HepG2 (cell line): ENCODE data around the gene HOXA10. TPM values are rescaled to one million over a fixed set of nuclear protein-coding genes. Genes with fewer than 3 reads are reported as not detected.
A peak's percentile ranks its signal among the peaks of the same experiment; 100 is the strongest.

Experiments used
- ATAC-seq: fragments of 200-7000 bp; cut with Tn5 transposase; 3 replicates; pipeline ENCODE4 v1.9.1; 2020; ENCODE audit warnings: mild to moderate bottlenecking, moderate library complexity
- BruUV-seq: library from RNA; stranded (reverse); fragments of 400-500 nt; replicated peaks from 2 replicates; lab custom pipeline; 2021; lab: Mats Ljungman, UMichigan
- CTCF ChIA-PET: fragments of 300-600 bp; formaldehyde crosslinking; extraction: SDS; loops from one replicate; lab custom pipeline; 2021; ENCODE audit warnings: low total read pairs, inconsistent platforms, low intra/inter-chr PET ratio; lab: Yijun Ruan, JAX
- POLR2A ChIA-PET: fragments of 350-600 bp; sonication (Branson Sonifier 250); formaldehyde crosslinking; loops from one replicate; lab custom pipeline; 2020; ENCODE audit warnings: antibody characterized with exemption, inconsistent platforms; lab: Yijun Ruan, JAX
- DNase-seq: peaks from one replicate; pipeline ENCODE4 v3.0.0-alpha.2; 2015; ENCODE audit warnings: low spot score
- FAIRE-seq: peaks from 3 replicates; lab custom pipeline; 2011; peaks lifted over from hg19 to GRCh38; lab: Jason Lieb, UNC
- H2AFZ ChIP-seq: one replicate; pipeline ENCODE4 v1.6.1; 2011; ENCODE audit warnings: low read length, inconsistent platforms
- H3K27ac ChIP-seq: fragments of 300-600 bp; 3 replicates; pipeline ENCODE4 v1.8.0; 2011; ENCODE audit warnings: mixed run types, mild to moderate bottlenecking, mixed read lengths, low read length, inconsistent platforms; ENCODE audit not compliant: insufficient read depth; ENCODE audit errors: extremely low read length
- H3K27me3 ChIP-seq, 2 experiments: fragments of 200-600 bp in 1 of 2; 2 replicates in 1 of 2; 3 replicates in 1 of 2; pipeline versions ENCODE4 v1.6.0 to v1.8.0; 2011; ENCODE audit warnings: low read length in 2 of 2, mild to moderate bottlenecking in 2 of 2, moderate library complexity in 2 of 2, inconsistent platforms in 1 of 2; ENCODE audit not compliant: insufficient read depth in 2 of 2, control insufficient read depth in 1 of 2
- H3K36me3 ChIP-seq, 2 experiments: fragments of 200-600 bp in 1 of 2; replicated peaks in 1 of 2; 2 replicates in 1 of 2; 3 replicates in 1 of 2; pipeline versions ENCODE4 v1.5.1 to v1.8.0; 2011; ENCODE audit warnings: low read length in 2 of 2, inconsistent platforms in 1 of 2; ENCODE audit not compliant: insufficient read depth in 2 of 2, control insufficient read depth in 1 of 2
- H3K4me1 ChIP-seq: 2 replicates; pipeline ENCODE4 v1.5.1; 2012; ENCODE audit warnings: low read length, inconsistent platforms; ENCODE audit not compliant: insufficient read depth
- H3K4me2 ChIP-seq: 2 replicates; pipeline ENCODE4 v1.6.0; 2011; ENCODE audit warnings: low read depth, low read length, inconsistent platforms
- H3K4me3 ChIP-seq, 3 experiments: fragments of 200-600 bp in 1 of 3; sonication (generic), shearing (Covaris generic) in 1 of 3; replicated peaks in 1 of 3; 2 replicates each; pipeline ENCODE4 v1.5.1; 2011 to 2016; ENCODE audit warnings: low read length in 3 of 3, inconsistent platforms in 2 of 3, low read depth in 2 of 3, mild to moderate bottlenecking in 2 of 3, control low read depth in 1 of 3, mixed read lengths in 1 of 3; ENCODE audit not compliant: insufficient read depth in 1 of 3
- H3K79me2 ChIP-seq: one replicate; pipeline ENCODE4 v1.6.1; 2011; ENCODE audit warnings: low read length, inconsistent platforms; ENCODE audit not compliant: insufficient read depth
- H3K9ac ChIP-seq: 2 replicates; pipeline ENCODE4 v1.6.0; 2011; ENCODE audit warnings: mild to moderate bottlenecking, low read depth, low read length, inconsistent platforms; ENCODE audit not compliant: insufficient read depth
- H3K9me3 ChIP-seq: 2 replicates; pipeline ENCODE4 v1.5.1; 2012; ENCODE audit warnings: mild to moderate bottlenecking, low read length
- H4K20me1 ChIP-seq: 2 replicates; pipeline ENCODE4 v1.6.0; 2011; ENCODE audit warnings: inconsistent platforms, mild to moderate bottlenecking, low read length, moderate library complexity; ENCODE audit not compliant: insufficient read depth
- GTF2F1 ChIP-seq: fragments of 150-350 bp; IDR thresholded peaks from 2 replicates; pipeline ENCODE4 v1.6.1; 2014; ENCODE audit warnings: low read length
- HNF1B ChIP-seq: sonication (generic); formaldehyde crosslinking; IDR thresholded peaks from 2 replicates; pipeline ENCODE4 v1.5.1; 2020; ENCODE audit warnings: mild to moderate bottlenecking, moderate library complexity, missing genetic modification reagents
- HOXA7 ChIP-seq: sonication (generic); formaldehyde crosslinking; IDR thresholded peaks from 2 replicates; pipeline ENCODE4 v1.8.1; 2022; ENCODE audit warnings: mild to moderate bottlenecking, missing genetic modification reagents, moderate library complexity
- PHB2 ChIP-seq: fragments of 450-650 bp; IDR thresholded peaks from 2 replicates; pipeline ENCODE4 v1.6.1; 2018; ENCODE audit not compliant: partially characterized antibody
- TCF7 ChIP-seq: sonication (generic); IDR thresholded peaks from 2 replicates; pipeline ENCODE4 v1.6.1; 2016; ENCODE audit warnings: antibody characterized with exemption, low read depth
- ZBTB38 ChIP-seq: sonication (generic); formaldehyde crosslinking; IDR thresholded peaks from 2 replicates; pipeline ENCODE4 v1.5.1; 2020; ENCODE audit warnings: mild to moderate bottlenecking, missing genetic modification reagents
- ZBTB7A ChIP-seq: sonication (generic); formaldehyde crosslinking; IDR thresholded peaks from 2 replicates; pipeline ENCODE4 v1.8.0; 2022; ENCODE audit warnings: mild to moderate bottlenecking, missing genetic modification reagents
- ZNF235 ChIP-seq: sonication (generic); formaldehyde crosslinking; IDR thresholded peaks from 2 replicates; pipeline ENCODE4 v1.8.1; 2023; ENCODE audit warnings: mild to moderate bottlenecking, missing genetic modification reagents, borderline replicate concordance
- ZNF709 ChIP-seq: sonication (generic); formaldehyde crosslinking; IDR thresholded peaks from 2 replicates; pipeline ENCODE4 v1.5.0; 2020; ENCODE audit warnings: mild to moderate bottlenecking, missing genetic modification reagents
- ZNF720 ChIP-seq: sonication (generic); formaldehyde crosslinking; IDR thresholded peaks from 2 replicates; pipeline ENCODE4 v1.4.0; 2020; ENCODE audit warnings: missing genetic modification reagents
- ZNF839 ChIP-seq: sonication (generic); formaldehyde crosslinking; IDR thresholded peaks from 2 replicates; pipeline ENCODE4 v1.4.0; 2020; ENCODE audit warnings: missing genetic modification reagents, mild to moderate bottlenecking, borderline replicate concordance
- WGBS: methylation state at CpG from one replicate; pipeline ENCODE4 v1.1.6; 2017; ENCODE audit warnings: low lambda C conversion rate; 5-methylcytosine and 5-hydroxymethylcytosine counted together
- in situ Hi-C: cut with HindIII; loops from 2 replicates; pipeline ENCODE4 v1.10.0; 2017; ENCODE audit warnings: low pct_unique_long_range_greater_than_20kb; ENCODE audit not compliant: extremely low pct_ligation_motif_present
- intact Hi-C: fragments of 100-400 bp; cut with micrococcal nuclease; formaldehyde crosslinking; loops from one replicate; pipeline ENCODE4 v1.10.0; 2022; ENCODE audit not compliant: unreplicated experiment
- polyA plus RNA-seq, 8 experiments: library from polyadenylated mRNA; depleted of rRNA in 3 of 8; stranded (reverse) in 7 of 8; unstranded in 1 of 8; fragments of >200 nt; fragmentation: Illumina TruSeq in 4 of 8; extraction: Trizol in 4 of 8; gene quantifications; 2 replicates each; pipeline versions ENCODE4 v1.2.1 to v1.2.3, GENCODE V29; 2011 to 2016; ENCODE audit warnings: low read depth in 4 of 8, missing spikeins in 1 of 8, mixed read lengths in 1 of 8; ENCODE audit not compliant: insufficient read depth in 1 of 8
- total RNA-seq, 5 experiments: library from RNA; depleted of rRNA; stranded (reverse); fragments of >200 nt; fragmentation: Illumina TruSeq; extraction: Trizol; gene quantifications; 2 replicates each; pipeline ENCODE4 v1.2.3, GENCODE V29; 2016; ENCODE audit warnings: low read depth in 1 of 5

HOXA10 gene
- total and polyA plus RNA-seq, 2 of the 13 experiments (the other 11 are each of a cell fraction or from before 2014, with no cell fraction given): not detected

- ATAC-seq (no peak), DNase-seq (no peak), FAIRE-seq (no peak)
- POLR2A ChIA-PET: no interaction called here
- Histone ChIP-seq H3K27me3 (peaks cover 12 to 85% of the 10 kb centered on the region in 2 experiments), H3K4me1 (peaks cover 28% of the 10 kb centered on the region), H3K36me3 (no peaks in the 10 kb centered on the region), H3K9ac (peak overlapping the region; percentile 17; the same call in 1 of the 2 replicates), H3K4me3 (no peak overlapping the region), H3K79me2 (no peaks in the 10 kb centered on the region), H4K20me1 (no peaks in the 10 kb centered on the region), H3K4me2 (peak overlapping the region; percentile 83), H3K9me3 (no peaks in the 10 kb centered on the region), H3K27ac (no peak overlapping the region), H2AFZ (no peak overlapping the region)
- intact Hi-C loops (no loop called here), in situ Hi-C loops (no loop called here)
- no peak for TF ChIP-seq ZBTB38 (CRISPR knock-in tag)
- TF ChIP-seq ZNF709 (CRISPR knock-in tag): no peak
- no peak for TF ChIP-seq ZBTB7A (CRISPR knock-in tag)
- no peak for TF ChIP-seq ZNF839 (CRISPR knock-in tag)
- no peak for TF ChIP-seq HOXA7 (CRISPR knock-in tag)
- TF ChIP-seq TCF7: no peak
- TF ChIP-seq ZNF235 (CRISPR knock-in tag): no peak
- no peak for TF ChIP-seq HNF1B (CRISPR knock-in tag)
- no peak for TF ChIP-seq ZNF720 (CRISPR knock-in tag)
- TF ChIP-seq GTF2F1: no peak
- TF ChIP-seq PHB2: no peak
- 75% methylated on average over 14 of the region's 14 CpGs for whole genome bisulfite sequencing
- no TSS peak for BruUV-seq
- CTCF ChIA-PET: no interaction called here
Observed at GRCh38 chr7:27179030-27179429, 4.9 kb upstream of the HOXA10 start.
